CD8-positive, alpha-beta memory T cell (primary cell): ENCODE results near the gene TULP1. TPM values are rescaled to one million over a fixed set of nuclear protein-coding genes. Genes with fewer than 3 reads are reported as not detected.

Experiments used
- CTCF ChIA-PET: fragments of 350-600 bp; sonication (Branson Sonifier 250); formaldehyde crosslinking; loops from one replicate; lab custom pipeline; 2021; ENCODE audit warnings: antibody characterized with exemption; lab: Charles Lee
- POLR2A ChIA-PET: fragments of 350-600 bp; sonication (Branson Sonifier 250); formaldehyde crosslinking; loops from one replicate; lab custom pipeline; 2021; ENCODE audit warnings: antibody characterized with exemption; lab: Charles Lee
- DNase-seq, 5 donors: peaks; one replicate each; pipeline versions ENCODE4 v3.0.0 to v3.0.0-alpha.2; 2020 to 2022; ENCODE audit warnings: mixed read lengths in 1 of 5
- H3K27ac ChIP-seq: one replicate; pipeline ENCODE4 v1.7.0; 2013; ENCODE audit warnings: low read depth, mild to moderate bottlenecking, low read length, moderate library complexity
- H3K27me3 ChIP-seq: 2 replicates; pipeline ENCODE4 v1.7.0; 2013; ENCODE audit warnings: low read length, mild to moderate bottlenecking; ENCODE audit not compliant: insufficient read depth, poor library complexity, severe bottlenecking
- H3K36me3 ChIP-seq: 2 replicates; pipeline ENCODE4 v1.7.0; 2013; ENCODE audit warnings: mild to moderate bottlenecking, low read length, moderate library complexity; ENCODE audit not compliant: insufficient read depth
- H3K4me1 ChIP-seq: 2 replicates; pipeline ENCODE4 v1.7.0; 2013; ENCODE audit warnings: mild to moderate bottlenecking, low read length, moderate library complexity; ENCODE audit not compliant: insufficient read depth
- H3K4me3 ChIP-seq: 2 replicates; pipeline ENCODE4 v1.7.0; 2013; ENCODE audit warnings: mild to moderate bottlenecking, low read length
- H3K9me3 ChIP-seq: 2 replicates; pipeline ENCODE4 v1.7.0; 2013; ENCODE audit warnings: mild to moderate bottlenecking, low read length
- H3K27ac Mint-ChIP-seq, 8 donors: one replicate each; pipeline ENCODE4 v1.8.0; 2020 to 2021; ENCODE audit warnings: mixed read lengths in 8 of 8, mild to moderate bottlenecking in 6 of 8, inconsistent platforms in 3 of 8, moderate library complexity in 3 of 8
- H3K27me3 Mint-ChIP-seq, 2 donors: one replicate each; pipeline ENCODE4 v1.8.0; 2020 to 2021; ENCODE audit warnings: mixed read lengths in 2 of 2, mild to moderate bottlenecking in 1 of 2, moderate library complexity in 1 of 2
- H3K36me3 Mint-ChIP-seq, 3 donors: one replicate each; pipeline ENCODE4 v1.8.0; 2020 to 2021; ENCODE audit warnings: mixed read lengths in 3 of 3, inconsistent platforms in 1 of 3, mild to moderate bottlenecking in 1 of 3
- H3K4me1 Mint-ChIP-seq, 3 donors: one replicate each; pipeline ENCODE4 v1.8.0; 2020 to 2021; ENCODE audit warnings: mixed read lengths in 3 of 3, inconsistent platforms in 1 of 3, mild to moderate bottlenecking in 1 of 3
- H3K4me3 Mint-ChIP-seq, 7 donors: one replicate each; pipeline ENCODE4 v1.8.0; 2020 to 2021; ENCODE audit warnings: mixed read lengths in 7 of 7, mild to moderate bottlenecking in 6 of 7, moderate library complexity in 4 of 7, inconsistent platforms in 2 of 7
- H3K9me3 Mint-ChIP-seq, 5 donors: one replicate each; pipeline ENCODE4 v1.8.0; 2020 to 2022; ENCODE audit warnings: mixed read lengths in 5 of 5, mild to moderate bottlenecking in 3 of 5, moderate library complexity in 2 of 5, inconsistent platforms in 1 of 5
- polyA plus RNA-seq: library from polyadenylated mRNA; unstranded; fragments of 300-500 nt; fragmentation: Illumina TruSeq; gene quantifications from one replicate; pipeline ENCODE4 v1.2.3, GENCODE V29; 2021
- total RNA-seq, 2 experiments: library from RNA; stranded (reverse); gene quantifications; one replicate each; pipeline ENCODE4 v1.2.3, GENCODE V29; 2021

Gene TULP1
- total and polyA plus RNA-seq, 3 experiments from 2014 or later, result not detected

- no peaks in the 10 kb centered on the region for H3K27me3 Mint-ChIP-seq
- Histone ChIP-seq H3K4me1 (no peaks in the 10 kb centered on the region), H3K27me3 (no peaks in the 10 kb centered on the region), H3K27ac (no peak overlapping the region), H3K4me3 (no peak overlapping the region), H3K9me3 (no peaks in the 10 kb centered on the region), H3K36me3 (no peaks in the 10 kb centered on the region)
- ChIA-PET CTCF (interaction anchor here (0.7 kb wide), 1 partner anchor 93 kb away, joined by 3 read pairs; no protein-coding TSS in a partner anchor), POLR2A (no interaction called here)
- peak overlapping the region in 2 of 8 donors; percentile 48 to 65 for H3K27ac Mint-ChIP-seq
- no peaks in the 10 kb centered on the region for H3K9me3 Mint-ChIP-seq
- H3K36me3 Mint-ChIP-seq, result no peaks in the 10 kb centered on the region
- H3K4me1 Mint-ChIP-seq, result peaks cover 0 to 7% (median 5%) of the 10 kb centered on the region in 3 donors
- H3K4me3 Mint-ChIP-seq, result no peak overlapping the region
- peak in 1 of 5 donors; percentile 32 for DNase-seq
These were observed 28.6 kb downstream of the TULP1 start for GRCh38 chr6:35483893-35484645.

DNA sequence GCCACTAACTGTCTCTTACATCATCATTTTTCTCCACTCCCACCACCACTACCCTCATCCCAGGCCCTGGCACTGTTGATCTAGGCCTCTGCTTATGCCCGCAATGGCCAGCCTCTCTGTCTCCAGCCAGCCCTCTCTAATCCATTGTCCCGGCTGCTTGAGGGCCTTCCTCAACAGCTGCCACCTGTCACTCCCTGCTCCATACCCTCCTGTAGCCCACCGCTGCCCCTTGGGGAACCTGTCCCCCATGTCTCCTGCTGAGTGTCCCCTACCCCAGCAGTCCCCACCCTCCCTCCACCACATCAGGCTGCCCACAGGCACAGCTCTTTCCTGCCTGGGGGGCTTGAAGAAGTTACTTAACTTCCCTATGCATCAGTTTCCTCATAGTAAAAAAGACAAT lies 29.2 kb downstream of the TULP1 start:
- no peaks in the 10 kb centered on the region for H3K36me3 ChIP-seq
- H3K27ac ChIP-seq, result no peak overlapping the region
- H3K27ac Mint-ChIP-seq, result no peak overlapping the region
- ChIA-PET POLR2A (no interaction called here), CTCF (interaction anchor here (0.7 kb wide), 1 partner anchor 92 kb away, joined by 3 read pairs; no protein-coding TSS in a partner anchor)
- no peaks in the 10 kb centered on the region for H3K36me3 Mint-ChIP-seq
- no peaks in the 10 kb centered on the region for H3K27me3 ChIP-seq
- peaks cover 0 to 7% (median 5%) of the 10 kb centered on the region in 3 donors for H3K4me1 Mint-ChIP-seq
- H3K4me3 ChIP-seq, result no peak overlapping the region
- H3K27me3 Mint-ChIP-seq, result no peaks in the 10 kb centered on the region
- H3K4me3 Mint-ChIP-seq, result no peak overlapping the region
- no peaks in the 10 kb centered on the region for H3K9me3 Mint-ChIP-seq
- H3K4me1 ChIP-seq, result no peaks in the 10 kb centered on the region
- no peaks in the 10 kb centered on the region for H3K9me3 ChIP-seq
- DNase-seq, result no peak

- Histone ChIP-seq H3K9me3 (no peaks in the 10 kb centered on the region), H3K36me3 (no peaks in the 10 kb centered on the region), H3K27me3 (no peaks in the 10 kb centered on the region), H3K4me1 (no peaks in the 10 kb centered on the region), H3K27ac (no peak overlapping the region), H3K4me3 (no peak overlapping the region)
- no peak overlapping the region for H3K27ac Mint-ChIP-seq
- CTCF ChIA-PET, result no interaction called here
- no peaks in the 10 kb centered on the region for H3K9me3 Mint-ChIP-seq
- H3K4me1 Mint-ChIP-seq, result peaks cover 0 to 6% (median 3%) of the 10 kb centered on the region in 3 donors
- H3K4me3 Mint-ChIP-seq, result no peak overlapping the region
- POLR2A ChIA-PET, result no interaction called here
- no peaks in the 10 kb centered on the region for H3K27me3 Mint-ChIP-seq
- H3K36me3 Mint-ChIP-seq, result no peaks in the 10 kb centered on the region
- no peak for DNase-seq
These were observed 29.6 kb downstream of the TULP1 start for GRCh38 chr6:35483062-35483461.

- POLR2A ChIA-PET, result no interaction called here
- Histone ChIP-seq H3K4me1 (no peaks in the 10 kb centered on the region), H3K4me3 (no peak overlapping the region), H3K27ac (no peak overlapping the region), H3K27me3 (no peaks in the 10 kb centered on the region), H3K36me3 (no peaks in the 10 kb centered on the region), H3K9me3 (no peaks in the 10 kb centered on the region)
- no peaks in the 10 kb centered on the region for H3K27me3 Mint-ChIP-seq
- no peaks in the 10 kb centered on the region for H3K9me3 Mint-ChIP-seq
- H3K27ac Mint-ChIP-seq, result peak overlapping the region in 2 of 8 donors; percentile 31 to 37
- no peaks in the 10 kb centered on the region for H3K4me1 Mint-ChIP-seq
- no peak overlapping the region for H3K4me3 Mint-ChIP-seq
- no peak for DNase-seq
- CTCF ChIA-PET, result interaction anchor here (1.0 to 1.1 kb wide), 2 partner anchors 9 to 13 kb away, joined by 3 to 4 read pairs; partner anchors contain the start of gene RPL10A
- H3K36me3 Mint-ChIP-seq, result no peaks in the 10 kb centered on the region
These were observed 31.5 kb downstream of the TULP1 start for GRCh38 chr6:35481226-35481625.

- Mint-ChIP-seq H3K9me3 (no peaks in the 10 kb centered on the region), H3K27me3 (no peaks in the 10 kb centered on the region), H3K4me3 (no peak overlapping the region), H3K4me1 (no peaks in the 10 kb centered on the region), H3K27ac (peak overlapping the region in 1 of 8 donors; percentile 54), H3K36me3 (no peaks in the 10 kb centered on the region)
- Histone ChIP-seq H3K4me1 (no peaks in the 10 kb centered on the region), H3K9me3 (no peaks in the 10 kb centered on the region), H3K4me3 (no peak overlapping the region), H3K27ac (no peak overlapping the region), H3K36me3 (no peaks in the 10 kb centered on the region), H3K27me3 (no peaks in the 10 kb centered on the region)
- ChIA-PET CTCF (no interaction called here), POLR2A (no interaction called here)
- peak in 1 of 5 donors; percentile 32 for DNase-seq
These were observed 32.5 kb downstream of the TULP1 start for GRCh38 chr6:35480176-35480575.

DNA sequence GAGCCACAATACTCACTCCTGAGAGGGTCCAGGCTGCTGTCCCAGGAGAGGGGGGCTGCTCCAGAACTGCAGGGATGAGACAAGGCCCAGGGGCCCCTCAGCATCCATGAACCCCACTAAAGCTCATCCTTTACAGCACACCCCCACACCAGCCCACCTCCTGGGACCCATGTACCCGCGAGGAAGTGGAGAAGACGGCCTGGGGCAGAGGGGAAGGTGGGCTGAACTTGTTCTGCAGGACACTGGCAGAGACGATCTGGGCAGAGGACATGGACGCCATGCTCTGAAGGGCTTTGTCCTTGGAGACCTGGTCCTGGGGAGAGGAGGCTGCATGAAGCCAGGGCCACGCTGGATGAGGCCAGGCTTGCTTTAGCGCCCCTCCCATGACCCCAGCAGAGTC lies 34.4 kb downstream of the TULP1 start:
- Mint-ChIP-seq H3K36me3 (peaks cover 0 to 8% (median under 1%) of the 10 kb centered on the region in 3 donors), H3K27me3 (no peaks in the 10 kb centered on the region), H3K4me3 (no peak overlapping the region), H3K9me3 (no peaks in the 10 kb centered on the region), H3K27ac (peak overlapping the region in 1 of 8 donors; percentile 26), H3K4me1 (peaks cover 0 to 3% (median 0%) of the 10 kb centered on the region in 3 donors)
- H3K9me3 ChIP-seq, result no peaks in the 10 kb centered on the region
- DNase-seq, result no peak
- peaks cover 1% of the 10 kb centered on the region for H3K36me3 ChIP-seq
- no peak overlapping the region for H3K4me3 ChIP-seq
- ChIA-PET CTCF (interaction anchor here (0.6 to 1.4 kb wide), 2 partner anchors 150 to 726 kb away, joined by 3 to 4 read pairs; no protein-coding TSS in a partner anchor), POLR2A (no interaction called here)
- no peaks in the 10 kb centered on the region for H3K4me1 ChIP-seq
- H3K27me3 ChIP-seq, result no peaks in the 10 kb centered on the region
- no peak overlapping the region for H3K27ac ChIP-seq

- Histone ChIP-seq H3K9me3 (no peaks in the 10 kb centered on the region), H3K4me3 (no peak overlapping the region), H3K27me3 (no peaks in the 10 kb centered on the region), H3K4me1 (no peaks in the 10 kb centered on the region), H3K36me3 (peaks cover 7% of the 10 kb centered on the region), H3K27ac (no peak overlapping the region)
- H3K27ac Mint-ChIP-seq, result peak overlapping the region in 2 of 8 donors; percentile 58 to 72
- ChIA-PET POLR2A (interaction anchor here (0.6 kb wide), 1 partner anchor 209 kb away, joined by 4 read pairs; no protein-coding TSS in a partner anchor), CTCF (interaction anchor here (0.6 to 1.4 kb wide), 3 partner anchors 52 to 725 kb away, joined by 3 to 4 read pairs (median 3); no protein-coding TSS in a partner anchor)
- no peak for DNase-seq
- peaks cover 0 to 3% (median 0%) of the 10 kb centered on the region in 3 donors for H3K4me1 Mint-ChIP-seq
- H3K27me3 Mint-ChIP-seq, result no peaks in the 10 kb centered on the region
- H3K9me3 Mint-ChIP-seq, result no peaks in the 10 kb centered on the region
- H3K4me3 Mint-ChIP-seq, result no peak overlapping the region
- peaks cover 0 to 13% (median 2%) of the 10 kb centered on the region in 3 donors for H3K36me3 Mint-ChIP-seq
These were observed 35.0 kb downstream of the TULP1 start for GRCh38 chr6:35477551-35478179.

- Histone ChIP-seq H3K27me3 (no peaks in the 10 kb centered on the region), H3K4me3 (no peak overlapping the region), H3K4me1 (peaks cover 6% of the 10 kb centered on the region), H3K36me3 (peaks cover 12% of the 10 kb centered on the region), H3K27ac (no peak overlapping the region), H3K9me3 (no peaks in the 10 kb centered on the region)
- CTCF ChIA-PET, result interaction anchor here (0.7 to 1.4 kb wide), 2 partner anchors 10 to 149 kb away, joined by 3 read pairs; no protein-coding TSS in a partner anchor
- Mint-ChIP-seq H3K4me1 (peaks cover 4 to 8% (median 5%) of the 10 kb centered on the region in 3 donors), H3K27ac (peak overlapping the region in 1 of 8 donors; percentile 50), H3K9me3 (no peaks in the 10 kb centered on the region), H3K36me3 (peaks cover 0 to 19% (median 2%) of the 10 kb centered on the region in 3 donors), H3K27me3 (no peaks in the 10 kb centered on the region), H3K4me3 (no peak overlapping the region)
- no peak for DNase-seq
- POLR2A ChIA-PET, result no interaction called here
These were observed 35.7 kb downstream of the TULP1 start for GRCh38 chr6:35477028-35477427.
